HepG2 (cell line): ENCODE measurements around the gene COBLL1. TPM values are rescaled to one million over a fixed set of nuclear protein-coding genes. Genes with fewer than 3 reads are reported as not detected.

Experiments used
- ATAC-seq: fragments of 200-7000 bp; cut with Tn5 transposase; 3 replicates; pipeline ENCODE4 v1.9.1; 2020; ENCODE audit warnings: mild to moderate bottlenecking, moderate library complexity
- BruUV-seq: library from RNA; stranded (reverse); fragments of 400-500 nt; replicated peaks from 2 replicates; lab custom pipeline; 2021; lab: Mats Ljungman, UMichigan
- CTCF ChIA-PET: fragments of 300-600 bp; formaldehyde crosslinking; extraction: SDS; loops from one replicate; lab custom pipeline; 2021; ENCODE audit warnings: low total read pairs, inconsistent platforms, low intra/inter-chr PET ratio; lab: Yijun Ruan, JAX
- POLR2A ChIA-PET: fragments of 350-600 bp; sonication (Branson Sonifier 250); formaldehyde crosslinking; loops from one replicate; lab custom pipeline; 2020; ENCODE audit warnings: antibody characterized with exemption, inconsistent platforms; lab: Yijun Ruan, JAX
- DNase-seq: peaks from one replicate; pipeline ENCODE4 v3.0.0-alpha.2; 2015; ENCODE audit warnings: low spot score
- FAIRE-seq: peaks from 3 replicates; lab custom pipeline; 2011; peaks lifted over from hg19 to GRCh38; lab: Jason Lieb, UNC
- H2AFZ ChIP-seq: one replicate; pipeline ENCODE4 v1.6.1; 2011; ENCODE audit warnings: low read length, inconsistent platforms
- H3K27ac ChIP-seq: fragments of 300-600 bp; 3 replicates; pipeline ENCODE4 v1.8.0; 2011; ENCODE audit warnings: mixed run types, mild to moderate bottlenecking, mixed read lengths, low read length, inconsistent platforms; ENCODE audit not compliant: insufficient read depth; ENCODE audit errors: extremely low read length
- H3K27me3 ChIP-seq, 2 experiments: fragments of 200-600 bp in 1 of 2; 2 replicates in 1 of 2; 3 replicates in 1 of 2; pipeline versions ENCODE4 v1.6.0 to v1.8.0; 2011; ENCODE audit warnings: low read length in 2 of 2, mild to moderate bottlenecking in 2 of 2, moderate library complexity in 2 of 2, inconsistent platforms in 1 of 2; ENCODE audit not compliant: insufficient read depth in 2 of 2, control insufficient read depth in 1 of 2
- H3K36me3 ChIP-seq, 2 experiments: fragments of 200-600 bp in 1 of 2; replicated peaks in 1 of 2; 2 replicates in 1 of 2; 3 replicates in 1 of 2; pipeline versions ENCODE4 v1.5.1 to v1.8.0; 2011; ENCODE audit warnings: low read length in 2 of 2, inconsistent platforms in 1 of 2; ENCODE audit not compliant: insufficient read depth in 2 of 2, control insufficient read depth in 1 of 2
- H3K4me1 ChIP-seq: 2 replicates; pipeline ENCODE4 v1.5.1; 2012; ENCODE audit warnings: low read length, inconsistent platforms; ENCODE audit not compliant: insufficient read depth
- H3K4me2 ChIP-seq: 2 replicates; pipeline ENCODE4 v1.6.0; 2011; ENCODE audit warnings: low read depth, low read length, inconsistent platforms
- H3K4me3 ChIP-seq, 3 experiments: fragments of 200-600 bp in 1 of 3; sonication (generic), shearing (Covaris generic) in 1 of 3; replicated peaks in 1 of 3; 2 replicates each; pipeline ENCODE4 v1.5.1; 2011 to 2016; ENCODE audit warnings: low read length in 3 of 3, inconsistent platforms in 2 of 3, low read depth in 2 of 3, mild to moderate bottlenecking in 2 of 3, control low read depth in 1 of 3, mixed read lengths in 1 of 3; ENCODE audit not compliant: insufficient read depth in 1 of 3
- H3K79me2 ChIP-seq: one replicate; pipeline ENCODE4 v1.6.1; 2011; ENCODE audit warnings: low read length, inconsistent platforms; ENCODE audit not compliant: insufficient read depth
- H3K9ac ChIP-seq: 2 replicates; pipeline ENCODE4 v1.6.0; 2011; ENCODE audit warnings: mild to moderate bottlenecking, low read depth, low read length, inconsistent platforms; ENCODE audit not compliant: insufficient read depth
- H3K9me3 ChIP-seq: 2 replicates; pipeline ENCODE4 v1.5.1; 2012; ENCODE audit warnings: mild to moderate bottlenecking, low read length
- H4K20me1 ChIP-seq: 2 replicates; pipeline ENCODE4 v1.6.0; 2011; ENCODE audit warnings: inconsistent platforms, mild to moderate bottlenecking, low read length, moderate library complexity; ENCODE audit not compliant: insufficient read depth
- KAT2B ChIP-seq: fragments of 150-350 bp; IDR thresholded peaks from 2 replicates; pipeline ENCODE4 v1.6.1; 2014; ENCODE audit warnings: low read depth, low read length, borderline replicate concordance
- NR2F6 ChIP-seq, 2 experiments: IDR thresholded peaks; 2 replicates each; pipeline ENCODE4 v1.6.1; 2016; ENCODE audit warnings: antibody characterized with exemption in 1 of 2, mild to moderate bottlenecking in 1 of 2
- PHF20 ChIP-seq: sonication (generic); formaldehyde crosslinking; IDR thresholded peaks from 2 replicates; pipeline ENCODE4 v1.5.0; 2020; ENCODE audit warnings: mild to moderate bottlenecking, missing genetic modification reagents
- RXRB ChIP-seq: IDR thresholded peaks from 2 replicates; pipeline ENCODE4 v1.6.1; 2016; ENCODE audit warnings: borderline replicate concordance, missing genetic modification reagents, missing compliant biosample characterization
- TBL1XR1 ChIP-seq: fragments of 150-350 bp; IDR thresholded peaks from 2 replicates; pipeline ENCODE4 v1.6.1; 2014; ENCODE audit warnings: borderline replicate concordance, low read length; ENCODE audit not compliant: partially characterized antibody
- ZKSCAN5 ChIP-seq: sonication (generic); formaldehyde crosslinking; IDR thresholded peaks from 2 replicates; pipeline ENCODE4 v1.5.1; 2020; ENCODE audit warnings: mild to moderate bottlenecking, missing genetic modification reagents
- ZNF317 ChIP-seq: sonication (generic); formaldehyde crosslinking; IDR thresholded peaks from 2 replicates; pipeline ENCODE4 v1.5.0; 2020; ENCODE audit warnings: mild to moderate bottlenecking, missing genetic modification reagents
- ZNF333 ChIP-seq: sonication (generic); formaldehyde crosslinking; IDR thresholded peaks from 2 replicates; pipeline ENCODE4 v1.4.0; 2020; ENCODE audit warnings: mild to moderate bottlenecking, missing genetic modification reagents, borderline replicate concordance
- ZNF446 ChIP-seq: sonication (generic); formaldehyde crosslinking; IDR thresholded peaks from 2 replicates; pipeline ENCODE4 v1.5.0; 2020; ENCODE audit warnings: mild to moderate bottlenecking, missing genetic modification reagents
- in situ Hi-C: cut with HindIII; loops from 2 replicates; pipeline ENCODE4 v1.10.0; 2017; ENCODE audit warnings: low pct_unique_long_range_greater_than_20kb; ENCODE audit not compliant: extremely low pct_ligation_motif_present
- intact Hi-C: fragments of 100-400 bp; cut with micrococcal nuclease; formaldehyde crosslinking; loops from one replicate; pipeline ENCODE4 v1.10.0; 2022; ENCODE audit not compliant: unreplicated experiment
- polyA plus RNA-seq, 8 experiments: library from polyadenylated mRNA; depleted of rRNA in 3 of 8; stranded (reverse) in 7 of 8; unstranded in 1 of 8; fragments of >200 nt; fragmentation: Illumina TruSeq in 4 of 8; extraction: Trizol in 4 of 8; gene quantifications; 2 replicates each; pipeline versions ENCODE4 v1.2.1 to v1.2.3, GENCODE V29; 2011 to 2016; ENCODE audit warnings: low read depth in 4 of 8, missing spikeins in 1 of 8, mixed read lengths in 1 of 8; ENCODE audit not compliant: insufficient read depth in 1 of 8
- total RNA-seq, 5 experiments: library from RNA; depleted of rRNA; stranded (reverse); fragments of >200 nt; fragmentation: Illumina TruSeq; extraction: Trizol; gene quantifications; 2 replicates each; pipeline ENCODE4 v1.2.3, GENCODE V29; 2016; ENCODE audit warnings: low read depth in 1 of 5
- TF ChIP-seq, protein P1 (sequence below): sonication (generic); formaldehyde crosslinking; IDR thresholded peaks from 2 replicates; pipeline ENCODE4 v1.5.0; 2020; ENCODE audit warnings: missing genetic modification reagents
- TF ChIP-seq, protein P2 (sequence below): sonication (generic); formaldehyde crosslinking; IDR thresholded peaks from 2 replicates; pipeline ENCODE4 v1.4.0; 2020; ENCODE audit warnings: low read depth, missing genetic modification reagents
- TF ChIP-seq, protein P3 (sequence below): sonication (generic); formaldehyde crosslinking; IDR thresholded peaks from 2 replicates; pipeline ENCODE4 v1.8.1; 2023; ENCODE audit warnings: missing genetic modification reagents, mild to moderate bottlenecking, borderline replicate concordance
- TF ChIP-seq, protein P4 (sequence below): sonication (generic); formaldehyde crosslinking; IDR thresholded peaks from 2 replicates; pipeline ENCODE4 v1.4.0; 2020; ENCODE audit warnings: mild to moderate bottlenecking, missing genetic modification reagents
- TF ChIP-seq, protein P5 (sequence below): sonication (generic); formaldehyde crosslinking; IDR thresholded peaks from 2 replicates; pipeline ENCODE4 v1.4.0; 2020; ENCODE audit warnings: missing genetic modification reagents, borderline replicate concordance
- TF ChIP-seq, protein P6 (sequence below): sonication (generic); formaldehyde crosslinking; IDR thresholded peaks from 2 replicates; pipeline ENCODE4 v1.5.1; 2020; ENCODE audit warnings: missing genetic modification reagents, mild to moderate bottlenecking, borderline replicate concordance

COBLL1 gene
- total and polyA plus RNA-seq, 2 of the 13 experiments (the other 11 are each of a cell fraction or from before 2014, with no cell fraction given): 32.6 to 86.8 TPM

DNA sequence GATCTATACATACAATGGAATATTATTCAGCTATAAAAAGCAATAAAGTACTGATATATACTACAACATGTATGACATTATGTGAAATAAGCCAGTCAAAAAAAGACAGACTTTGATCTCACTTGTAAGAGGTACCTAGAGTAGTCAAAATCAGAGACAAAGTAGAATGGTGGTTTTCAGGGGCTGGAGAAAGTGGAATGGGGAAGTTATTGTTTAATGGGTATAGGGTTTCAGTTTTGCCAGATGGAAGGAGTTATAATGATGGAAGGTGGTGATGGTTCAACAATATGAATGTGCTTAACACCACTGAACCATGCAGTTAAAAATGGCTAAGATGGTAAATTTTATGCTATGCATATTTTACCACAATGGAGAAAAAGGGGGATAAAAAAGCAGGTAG is 6.3 kb downstream of the COBLL1 start:
- in situ Hi-C loops: no loop called here
- POLR2A ChIA-PET: no interaction called here
- Histone ChIP-seq H3K36me3 (peaks cover 3 to 4% of the 10 kb centered on the region in 2 experiments; a peak in 2 of 5 replicates), H4K20me1 (no peaks in the 10 kb centered on the region), H3K9ac (no peak overlapping the region), H3K9me3 (no peaks in the 10 kb centered on the region), H2AFZ (no peak overlapping the region), H3K79me2 (peaks cover 97% of the 10 kb centered on the region), H3K27ac (no peak overlapping the region), H3K4me1 (peaks cover 57% of the 10 kb centered on the region), H3K4me3 (no peak overlapping the region), H3K4me2 (no peak overlapping the region), H3K27me3 (no peaks in the 10 kb centered on the region)
- FAIRE-seq: no peak
- intact Hi-C loops: no loop called here
- no peak for DNase-seq
- ATAC-seq: no peak
- CTCF ChIA-PET: no interaction called here
- BruUV-seq: no TSS peak
- TF ChIP-seq, protein P1, sequence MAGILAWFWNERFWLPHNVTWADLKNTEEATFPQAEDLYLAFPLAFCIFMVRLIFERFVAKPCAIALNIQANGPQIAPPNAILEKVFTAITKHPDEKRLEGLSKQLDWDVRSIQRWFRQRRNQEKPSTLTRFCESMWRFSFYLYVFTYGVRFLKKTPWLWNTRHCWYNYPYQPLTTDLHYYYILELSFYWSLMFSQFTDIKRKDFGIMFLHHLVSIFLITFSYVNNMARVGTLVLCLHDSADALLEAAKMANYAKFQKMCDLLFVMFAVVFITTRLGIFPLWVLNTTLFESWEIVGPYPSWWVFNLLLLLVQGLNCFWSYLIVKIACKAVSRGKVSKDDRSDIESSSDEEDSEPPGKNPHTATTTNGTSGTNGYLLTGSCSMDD (CRISPR knock-in tag): no peak
- TF ChIP-seq ZNF317 (CRISPR knock-in tag) (no peak), RXRB (CRISPR knock-in tag) (no peak), ZNF446 (CRISPR knock-in tag) (no peak), ZKSCAN5 (CRISPR knock-in tag) (no peak), TBL1XR1 (no peak), ZNF333 (CRISPR knock-in tag) (no peak), KAT2B (no peak), NR2F6 (IDR thresholded peaks at IDR 0.05) (no peak), NR2F6 (CRISPR knock-in tag; IDR thresholded peaks at IDR 0.05) (no peak), PHF20 (no peak)
- TF ChIP-seq, protein P2, sequence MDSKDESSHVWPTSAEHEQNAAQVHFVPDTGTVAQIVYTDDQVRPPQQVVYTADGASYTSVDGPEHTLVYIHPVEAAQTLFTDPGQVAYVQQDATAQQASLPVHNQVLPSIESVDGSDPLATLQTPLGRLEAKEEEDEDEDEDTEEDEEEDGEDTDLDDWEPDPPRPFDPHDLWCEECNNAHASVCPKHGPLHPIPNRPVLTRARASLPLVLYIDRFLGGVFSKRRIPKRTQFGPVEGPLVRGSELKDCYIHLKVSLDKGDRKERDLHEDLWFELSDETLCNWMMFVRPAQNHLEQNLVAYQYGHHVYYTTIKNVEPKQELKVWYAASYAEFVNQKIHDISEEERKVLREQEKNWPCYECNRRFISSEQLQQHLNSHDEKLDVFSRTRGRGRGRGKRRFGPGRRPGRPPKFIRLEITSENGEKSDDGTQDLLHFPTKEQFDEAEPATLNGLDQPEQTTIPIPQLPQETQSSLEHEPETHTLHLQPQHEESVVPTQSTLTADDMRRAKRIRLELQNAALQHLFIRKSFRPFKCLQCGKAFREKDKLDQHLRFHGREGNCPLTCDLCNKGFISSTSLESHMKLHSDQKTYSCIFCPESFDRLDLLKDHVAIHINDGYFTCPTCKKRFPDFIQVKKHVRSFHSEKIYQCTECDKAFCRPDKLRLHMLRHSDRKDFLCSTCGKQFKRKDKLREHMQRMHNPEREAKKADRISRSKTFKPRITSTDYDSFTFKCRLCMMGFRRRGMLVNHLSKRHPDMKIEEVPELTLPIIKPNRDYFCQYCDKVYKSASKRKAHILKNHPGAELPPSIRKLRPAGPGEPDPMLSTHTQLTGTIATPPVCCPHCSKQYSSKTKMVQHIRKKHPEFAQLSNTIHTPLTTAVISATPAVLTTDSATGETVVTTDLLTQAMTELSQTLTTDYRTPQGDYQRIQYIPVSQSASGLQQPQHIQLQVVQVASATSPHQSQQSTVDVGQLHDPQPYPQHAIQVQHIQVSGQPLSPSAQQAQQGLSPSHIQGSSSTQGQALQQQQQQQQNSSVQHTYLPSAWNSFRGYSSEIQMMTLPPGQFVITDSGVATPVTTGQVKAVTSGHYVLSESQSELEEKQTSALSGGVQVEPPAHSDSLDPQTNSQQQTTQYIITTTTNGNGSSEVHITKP (CRISPR knock-in tag): no peak
- TF ChIP-seq, protein P3, sequence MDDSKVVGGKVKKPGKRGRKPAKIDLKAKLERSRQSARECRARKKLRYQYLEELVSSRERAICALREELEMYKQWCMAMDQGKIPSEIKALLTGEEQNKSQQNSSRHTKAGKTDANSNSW (CRISPR knock-in tag): no peak
- TF ChIP-seq, protein P4, sequence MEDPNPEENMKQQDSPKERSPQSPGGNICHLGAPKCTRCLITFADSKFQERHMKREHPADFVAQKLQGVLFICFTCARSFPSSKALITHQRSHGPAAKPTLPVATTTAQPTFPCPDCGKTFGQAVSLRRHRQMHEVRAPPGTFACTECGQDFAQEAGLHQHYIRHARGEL (CRISPR knock-in tag): no peak
- TF ChIP-seq, protein P5, sequence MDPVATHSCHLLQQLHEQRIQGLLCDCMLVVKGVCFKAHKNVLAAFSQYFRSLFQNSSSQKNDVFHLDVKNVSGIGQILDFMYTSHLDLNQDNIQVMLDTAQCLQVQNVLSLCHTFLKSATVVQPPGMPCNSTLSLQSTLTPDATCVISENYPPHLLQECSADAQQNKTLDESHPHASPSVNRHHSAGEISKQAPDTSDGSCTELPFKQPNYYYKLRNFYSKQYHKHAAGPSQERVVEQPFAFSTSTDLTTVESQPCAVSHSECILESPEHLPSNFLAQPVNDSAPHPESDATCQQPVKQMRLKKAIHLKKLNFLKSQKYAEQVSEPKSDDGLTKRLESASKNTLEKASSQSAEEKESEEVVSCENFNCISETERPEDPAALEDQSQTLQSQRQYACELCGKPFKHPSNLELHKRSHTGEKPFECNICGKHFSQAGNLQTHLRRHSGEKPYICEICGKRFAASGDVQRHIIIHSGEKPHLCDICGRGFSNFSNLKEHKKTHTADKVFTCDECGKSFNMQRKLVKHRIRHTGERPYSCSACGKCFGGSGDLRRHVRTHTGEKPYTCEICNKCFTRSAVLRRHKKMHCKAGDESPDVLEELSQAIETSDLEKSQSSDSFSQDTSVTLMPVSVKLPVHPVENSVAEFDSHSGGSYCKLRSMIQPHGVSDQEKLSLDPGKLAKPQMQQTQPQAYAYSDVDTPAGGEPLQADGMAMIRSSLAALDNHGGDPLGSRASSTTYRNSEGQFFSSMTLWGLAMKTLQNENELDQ (CRISPR knock-in tag): no peak
- TF ChIP-seq, protein P6, sequence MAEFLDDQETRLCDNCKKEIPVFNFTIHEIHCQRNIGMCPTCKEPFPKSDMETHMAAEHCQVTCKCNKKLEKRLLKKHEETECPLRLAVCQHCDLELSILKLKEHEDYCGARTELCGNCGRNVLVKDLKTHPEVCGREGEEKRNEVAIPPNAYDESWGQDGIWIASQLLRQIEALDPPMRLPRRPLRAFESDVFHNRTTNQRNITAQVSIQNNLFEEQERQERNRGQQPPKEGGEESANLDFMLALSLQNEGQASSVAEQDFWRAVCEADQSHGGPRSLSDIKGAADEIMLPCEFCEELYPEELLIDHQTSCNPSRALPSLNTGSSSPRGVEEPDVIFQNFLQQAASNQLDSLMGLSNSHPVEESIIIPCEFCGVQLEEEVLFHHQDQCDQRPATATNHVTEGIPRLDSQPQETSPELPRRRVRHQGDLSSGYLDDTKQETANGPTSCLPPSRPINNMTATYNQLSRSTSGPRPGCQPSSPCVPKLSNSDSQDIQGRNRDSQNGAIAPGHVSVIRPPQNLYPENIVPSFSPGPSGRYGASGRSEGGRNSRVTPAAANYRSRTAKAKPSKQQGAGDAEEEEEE (CRISPR knock-in tag): no peak
